Measurements from ENCODE around the gene FRS3.

DNA sequence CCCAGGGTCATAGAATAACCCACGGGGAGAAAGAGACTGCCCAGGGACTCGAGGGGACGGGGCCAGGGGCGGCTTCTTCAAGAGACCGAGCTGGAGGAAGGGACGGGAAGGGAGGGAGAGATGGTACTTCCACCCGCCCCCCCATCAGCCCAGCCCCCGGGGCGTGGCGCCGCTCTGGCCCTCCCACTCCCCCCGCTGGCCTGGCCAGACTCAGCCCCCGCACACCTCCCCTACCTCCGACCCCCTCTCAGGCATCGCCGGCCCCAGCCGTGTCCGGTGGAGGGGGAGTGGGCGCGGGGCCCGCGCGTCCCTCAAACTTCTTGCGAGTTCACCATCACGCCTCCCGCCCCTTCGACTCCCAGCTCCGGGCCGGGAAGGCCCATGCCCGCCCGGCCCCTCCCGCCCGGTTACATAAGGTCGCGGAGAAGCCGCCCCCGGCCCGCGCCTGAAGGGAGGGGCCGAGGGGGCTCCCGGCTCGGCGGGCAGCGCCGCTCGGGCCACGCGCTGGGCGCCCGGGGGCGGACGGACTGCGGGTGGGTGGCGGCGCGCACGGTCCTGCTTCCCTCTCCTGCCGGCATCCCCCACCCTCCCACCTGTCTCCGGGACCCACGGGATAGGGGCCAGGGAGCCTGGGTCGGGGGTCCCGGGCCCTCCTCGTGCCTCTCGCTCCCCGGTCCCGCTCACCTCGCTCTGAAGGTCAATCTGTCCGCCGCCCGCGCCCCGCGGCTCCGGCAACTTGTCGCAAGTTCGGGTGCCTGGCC is 44.9 kb downstream of the FRS3 start:
- TF ChIP-seq POLR2A (IDR thresholded peaks at IDR 0.05; ENCODE audit: borderline replicate concordance, extremely low read depth, insufficient read depth, insufficient read length) (no peak), POLR2AphosphoS5 (IDR thresholded peaks at IDR 0.05; ENCODE audit: low read depth, low read length) (peak; percentile 60; the same call in 1 of the 2 replicates), RAD21 (IDR thresholded peaks at IDR 0.05; ENCODE audit: low read depth) (no peak), TCF7L2 (IDR thresholded peaks at IDR 0.05; ENCODE audit: borderline replicate concordance, extremely low read depth, insufficient read depth, insufficient read length) (no peak), YY1 (IDR thresholded peaks at IDR 0.05; ENCODE audit: extremely low read depth, insufficient replicate concordance, low read depth, low read length) (no peak), ELF1 (IDR thresholded peaks at IDR 0.05; ENCODE audit: borderline replicate concordance, low read depth) (no peak), CEBPB (IDR thresholded peaks at IDR 0.05; ENCODE audit: low read depth) (no peak), EGR1 (IDR thresholded peaks at IDR 0.05; ENCODE audit: low read depth) (peak; percentile 49; the same call in 1 of the 2 replicates), ZNF274 (IDR thresholded peaks at IDR 0.05; ENCODE audit: low read depth, low read length) (no peak)
- TF ChIP-seq, protein P1, sequence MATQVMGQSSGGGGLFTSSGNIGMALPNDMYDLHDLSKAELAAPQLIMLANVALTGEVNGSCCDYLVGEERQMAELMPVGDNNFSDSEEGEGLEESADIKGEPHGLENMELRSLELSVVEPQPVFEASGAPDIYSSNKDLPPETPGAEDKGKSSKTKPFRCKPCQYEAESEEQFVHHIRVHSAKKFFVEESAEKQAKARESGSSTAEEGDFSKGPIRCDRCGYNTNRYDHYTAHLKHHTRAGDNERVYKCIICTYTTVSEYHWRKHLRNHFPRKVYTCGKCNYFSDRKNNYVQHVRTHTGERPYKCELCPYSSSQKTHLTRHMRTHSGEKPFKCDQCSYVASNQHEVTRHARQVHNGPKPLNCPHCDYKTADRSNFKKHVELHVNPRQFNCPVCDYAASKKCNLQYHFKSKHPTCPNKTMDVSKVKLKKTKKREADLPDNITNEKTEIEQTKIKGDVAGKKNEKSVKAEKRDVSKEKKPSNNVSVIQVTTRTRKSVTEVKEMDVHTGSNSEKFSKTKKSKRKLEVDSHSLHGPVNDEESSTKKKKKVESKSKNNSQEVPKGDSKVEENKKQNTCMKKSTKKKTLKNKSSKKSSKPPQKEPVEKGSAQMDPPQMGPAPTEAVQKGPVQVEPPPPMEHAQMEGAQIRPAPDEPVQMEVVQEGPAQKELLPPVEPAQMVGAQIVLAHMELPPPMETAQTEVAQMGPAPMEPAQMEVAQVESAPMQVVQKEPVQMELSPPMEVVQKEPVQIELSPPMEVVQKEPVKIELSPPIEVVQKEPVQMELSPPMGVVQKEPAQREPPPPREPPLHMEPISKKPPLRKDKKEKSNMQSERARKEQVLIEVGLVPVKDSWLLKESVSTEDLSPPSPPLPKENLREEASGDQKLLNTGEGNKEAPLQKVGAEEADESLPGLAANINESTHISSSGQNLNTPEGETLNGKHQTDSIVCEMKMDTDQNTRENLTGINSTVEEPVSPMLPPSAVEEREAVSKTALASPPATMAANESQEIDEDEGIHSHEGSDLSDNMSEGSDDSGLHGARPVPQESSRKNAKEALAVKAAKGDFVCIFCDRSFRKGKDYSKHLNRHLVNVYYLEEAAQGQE (IDR thresholded peaks at IDR 0.05; ENCODE audit: low read depth): no peak
- TF ChIP-seq, protein P2, sequence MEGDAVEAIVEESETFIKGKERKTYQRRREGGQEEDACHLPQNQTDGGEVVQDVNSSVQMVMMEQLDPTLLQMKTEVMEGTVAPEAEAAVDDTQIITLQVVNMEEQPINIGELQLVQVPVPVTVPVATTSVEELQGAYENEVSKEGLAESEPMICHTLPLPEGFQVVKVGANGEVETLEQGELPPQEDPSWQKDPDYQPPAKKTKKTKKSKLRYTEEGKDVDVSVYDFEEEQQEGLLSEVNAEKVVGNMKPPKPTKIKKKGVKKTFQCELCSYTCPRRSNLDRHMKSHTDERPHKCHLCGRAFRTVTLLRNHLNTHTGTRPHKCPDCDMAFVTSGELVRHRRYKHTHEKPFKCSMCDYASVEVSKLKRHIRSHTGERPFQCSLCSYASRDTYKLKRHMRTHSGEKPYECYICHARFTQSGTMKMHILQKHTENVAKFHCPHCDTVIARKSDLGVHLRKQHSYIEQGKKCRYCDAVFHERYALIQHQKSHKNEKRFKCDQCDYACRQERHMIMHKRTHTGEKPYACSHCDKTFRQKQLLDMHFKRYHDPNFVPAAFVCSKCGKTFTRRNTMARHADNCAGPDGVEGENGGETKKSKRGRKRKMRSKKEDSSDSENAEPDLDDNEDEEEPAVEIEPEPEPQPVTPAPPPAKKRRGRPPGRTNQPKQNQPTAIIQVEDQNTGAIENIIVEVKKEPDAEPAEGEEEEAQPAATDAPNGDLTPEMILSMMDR (IDR thresholded peaks at IDR 0.05 in 2 of 3, conservative IDR thresholded peaks at IDR 0.05 in 1 of 3; ENCODE audit: borderline replicate concordance in 1 of 3, insufficient read depth in 1 of 3, low read depth in 2 of 3, low read length in 2 of 3): no peak
- TF ChIP-seq, protein P3, sequence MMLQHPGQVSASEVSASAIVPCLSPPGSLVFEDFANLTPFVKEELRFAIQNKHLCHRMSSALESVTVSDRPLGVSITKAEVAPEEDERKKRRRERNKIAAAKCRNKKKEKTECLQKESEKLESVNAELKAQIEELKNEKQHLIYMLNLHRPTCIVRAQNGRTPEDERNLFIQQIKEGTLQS (IDR thresholded peaks at IDR 0.05): no peak
- TF ChIP-seq, protein P4, sequence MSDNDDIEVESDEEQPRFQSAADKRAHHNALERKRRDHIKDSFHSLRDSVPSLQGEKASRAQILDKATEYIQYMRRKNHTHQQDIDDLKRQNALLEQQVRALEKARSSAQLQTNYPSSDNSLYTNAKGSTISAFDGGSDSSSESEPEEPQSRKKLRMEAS (IDR thresholded peaks at IDR 0.05): 0 out of 2 replicates have a peak, but pooled peaks have one; percentile 29
